Measurements from ENCODE around the gene SNX19.

DNA sequence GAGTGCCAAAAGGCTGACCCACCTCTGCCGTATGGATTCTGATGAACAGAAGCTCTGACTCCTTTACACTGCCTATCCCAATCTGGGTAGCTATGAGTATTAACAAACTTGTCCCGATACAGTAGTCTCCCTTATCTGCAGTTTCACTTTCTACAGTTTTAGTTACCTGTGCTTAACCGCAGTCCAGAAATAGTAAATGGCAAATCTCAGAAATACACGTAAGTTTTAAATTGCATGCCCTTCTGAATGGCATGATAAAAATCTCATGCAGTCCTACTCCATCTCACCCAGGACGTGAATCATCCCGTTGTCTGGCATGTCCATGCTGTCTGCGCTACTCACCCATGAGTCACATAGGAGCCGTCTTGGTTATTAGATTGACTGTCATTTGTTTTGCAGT lies 68.8 kb downstream of the SNX19 start:
- TF ChIP-seq POLR2AphosphoS5 (IDR thresholded peaks at IDR 0.05; ENCODE audit: low read depth, low read length) (no peak), SIN3A (IDR thresholded peaks at IDR 0.05; ENCODE audit: borderline replicate concordance, insufficient read depth, low read length) (no peak), TAF1 (IDR thresholded peaks at IDR 0.05; ENCODE audit: borderline replicate concordance, insufficient read depth, low read length) (no peak)

All from PFSK-1 (cell line).